Activated gamma-delta T cell treated with Interleukin-2 at 50 U/mL for 16 hours (primary cell): ENCODE measurements around the gene ATP2A3.

ENCODE experiments used
- DNase-seq: peaks from one replicate; pipeline ENCODE4 v3.0.0-alpha.2; 2020

The ATP2A3 gene

GRCh38 chr17:3887804-3888203 is 76.4 kb downstream of the ATP2A3 start:
- DNase-seq, result no peak

- no peak for DNase-seq
These were observed 76.8 kb downstream of the ATP2A3 start for GRCh38 chr17:3887394-3887793.

DNA sequence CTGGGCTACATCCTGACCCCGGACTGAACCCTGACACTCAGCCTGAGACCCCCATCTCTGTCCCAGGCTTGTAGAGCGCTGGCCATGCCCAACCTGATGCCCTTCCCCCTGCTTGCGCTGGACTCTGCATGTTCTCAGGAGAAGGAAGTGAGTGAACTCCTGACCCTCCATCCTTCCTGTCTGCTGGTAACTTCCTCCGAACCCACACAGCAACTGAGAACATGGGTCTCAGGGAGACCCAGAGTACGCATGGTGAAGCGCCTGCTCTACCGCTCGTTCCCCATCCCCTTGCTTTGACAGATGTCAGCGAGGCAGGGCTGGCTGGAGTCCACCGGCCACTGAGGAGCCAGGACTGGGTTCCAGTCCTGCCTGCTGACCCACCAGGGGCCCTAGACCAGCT is 77.5 kb downstream of the ATP2A3 start:
- DNase-seq, result no peak

DNA sequence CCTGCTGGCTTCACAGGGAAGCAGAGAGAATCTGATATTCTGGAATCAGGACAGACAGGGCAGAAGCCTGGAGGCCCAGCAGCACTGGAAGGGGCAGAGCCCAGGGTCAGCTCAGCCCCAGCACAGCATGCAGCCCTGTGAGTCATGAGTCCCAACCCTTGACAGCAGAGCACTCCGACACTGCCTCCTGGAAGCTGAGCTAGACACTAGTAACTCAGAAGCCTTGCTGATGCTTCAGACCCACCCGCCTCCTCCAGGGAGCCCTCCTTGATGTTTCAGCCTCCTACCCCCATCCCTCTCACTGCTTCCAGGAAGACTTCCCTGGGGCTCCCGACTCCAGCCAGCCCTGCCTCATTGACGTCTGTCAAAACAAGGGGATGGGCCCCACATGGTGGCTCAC is 78.3 kb downstream of the ATP2A3 start:
- DNase-seq, result no peak

DNA sequence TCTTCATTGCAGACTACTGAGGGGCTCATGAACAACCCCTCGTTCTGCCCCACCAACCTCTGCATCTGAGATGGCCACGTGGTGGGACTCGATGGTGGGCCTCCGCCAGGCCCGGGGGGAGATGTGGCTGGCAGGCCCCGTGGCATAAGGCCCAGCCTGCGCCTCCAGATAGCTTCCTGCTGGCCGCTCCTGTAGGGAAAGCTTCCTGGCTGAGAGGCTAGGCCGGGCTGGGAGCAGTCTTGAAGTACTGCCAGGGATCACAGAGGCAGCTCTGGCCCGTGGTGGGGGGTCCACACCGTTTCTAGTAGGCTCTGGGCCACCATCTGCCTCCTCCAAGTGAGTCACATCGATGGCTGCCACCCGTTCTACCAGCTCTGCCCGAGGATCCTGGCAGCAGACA is 79.0 kb downstream of the ATP2A3 start:
- DNase-seq, result no peak

GRCh38 chr17:3884188-3884587 is 80.0 kb downstream of the ATP2A3 start:
- DNase-seq, result no peak

DNA sequence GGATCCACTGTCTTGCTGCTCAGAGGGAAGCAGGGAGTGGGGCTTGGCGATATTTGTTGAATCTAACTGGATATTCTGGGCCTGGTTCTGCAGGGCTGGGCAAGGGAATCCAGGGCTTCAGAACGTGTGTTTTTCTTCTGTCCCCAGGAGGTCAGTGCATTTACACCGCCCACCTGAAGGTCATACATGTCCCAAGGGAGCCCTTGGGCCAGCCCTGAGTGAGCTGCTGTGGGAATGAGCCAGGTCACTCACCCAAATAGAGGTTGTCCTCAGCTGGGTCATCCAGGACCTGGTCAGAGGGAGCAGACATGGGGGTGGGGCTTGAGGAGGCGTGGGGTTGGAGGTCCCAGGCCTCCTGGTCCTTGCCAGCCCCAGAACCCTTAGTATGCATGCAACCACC is 82.0 kb downstream of the ATP2A3 start:
- no peak for DNase-seq

DNA sequence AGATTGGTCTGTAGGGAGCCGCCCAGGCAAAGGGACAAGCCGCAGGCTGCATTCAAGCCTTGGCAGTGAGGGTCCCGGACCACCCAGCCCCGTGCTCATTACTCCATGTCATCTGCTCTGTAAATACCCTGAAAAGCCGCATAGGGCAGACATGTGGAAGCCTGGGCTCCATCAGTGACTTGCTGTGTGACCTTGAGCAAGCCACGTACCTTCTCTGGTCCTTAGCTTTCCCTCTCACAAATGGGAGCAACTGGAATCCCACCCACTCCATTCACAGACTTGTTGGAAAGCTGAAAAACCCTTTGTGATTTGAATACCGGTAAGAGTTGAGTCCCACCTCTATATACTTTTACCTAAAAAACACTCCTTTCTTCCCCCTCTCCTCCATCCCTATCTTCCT is 83.3 kb downstream of the ATP2A3 start:
- DNase-seq, result no peak

GRCh38 chr17:3879591-3880417 is 84.4 kb downstream of the ATP2A3 start:
- no peak for DNase-seq

DNA sequence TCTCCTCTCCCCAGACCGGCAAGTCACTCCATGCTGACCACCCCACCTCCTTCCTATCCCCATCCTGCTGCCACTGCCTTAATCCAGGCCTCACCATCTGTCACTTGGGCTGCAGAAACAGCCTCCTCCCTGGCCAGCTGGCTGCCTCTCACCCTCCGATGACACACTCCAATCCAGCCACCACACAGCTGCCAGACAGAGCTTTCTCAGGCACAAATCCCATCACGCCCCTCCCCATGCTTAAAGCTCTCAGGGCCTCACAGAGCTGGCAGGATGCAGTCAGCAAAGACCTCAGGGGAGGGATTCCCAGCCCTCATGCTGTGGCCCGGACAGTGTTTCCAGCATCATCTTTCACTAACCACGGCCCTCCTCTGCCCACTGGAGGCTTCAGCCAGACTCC is 85.1 kb downstream of the ATP2A3 start:
- no peak for DNase-seq

DNA sequence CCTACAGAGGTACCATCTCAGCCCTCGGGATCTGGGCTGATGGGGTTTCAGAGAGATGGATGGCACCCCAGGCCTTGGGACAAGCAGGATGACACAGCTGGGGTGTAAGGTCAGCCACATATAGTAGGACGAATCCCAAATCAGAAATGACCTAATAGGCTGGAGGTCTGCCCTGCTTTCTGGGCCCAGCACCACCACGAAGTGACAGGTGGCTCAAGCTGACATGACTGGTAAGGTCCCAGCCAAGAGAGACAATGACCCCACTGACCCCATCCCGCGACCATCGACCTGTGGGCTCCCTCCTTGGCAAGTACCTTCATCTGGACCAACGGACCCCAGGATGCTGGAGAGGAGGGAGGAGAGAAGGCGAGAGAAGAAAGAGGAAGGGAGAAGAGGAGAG is 87.0 kb downstream of the ATP2A3 start:
- DNase-seq, result no peak

- DNase-seq, result no peak
These were observed 88.9 kb downstream of the ATP2A3 start for GRCh38 chr17:3875317-3875716.
